IPS DF 6.9 (cell line): Measurements from ENCODE around the gene ARHGAP24.

Experiments
- DNase-seq: peaks from one replicate; pipeline ENCODE4 v3.0.0-alpha.2; 2013; ENCODE audit warnings: low read depth, low spot score
- H3K27ac ChIP-seq: one replicate; pipeline ENCODE4 v1.5.1; 2013; ENCODE audit warnings: low read length, control low read depth
- H3K27me3 ChIP-seq: 2 replicates; pipeline ENCODE4 v1.6.1; 2013; ENCODE audit warnings: mild to moderate bottlenecking, low read length; ENCODE audit not compliant: control insufficient read depth, insufficient read depth
- H3K36me3 ChIP-seq: 2 replicates; pipeline ENCODE4 v1.6.1; 2013; ENCODE audit warnings: low read length; ENCODE audit not compliant: control insufficient read depth, insufficient read depth
- H3K4me1 ChIP-seq: 2 replicates; pipeline ENCODE4 v1.6.1; 2013; ENCODE audit warnings: low read length; ENCODE audit not compliant: control insufficient read depth, insufficient read depth
- H3K4me3 ChIP-seq: 2 replicates; pipeline ENCODE4 v1.5.1; 2013; ENCODE audit warnings: mild to moderate bottlenecking, low read length
- H3K9me3 ChIP-seq: 2 replicates; pipeline ENCODE4 v1.6.1; 2013; ENCODE audit warnings: low read length, inconsistent platforms; ENCODE audit not compliant: control insufficient read depth, insufficient read depth
- WGBS: extraction: QIAGEN DNeasy Blood & Tissue Kit; methylation state at CpG from one replicate; pipeline ENCODE4 v1.1.7; 2013; ENCODE audit warnings: mixed read lengths, missing lambda C conversion rate; ENCODE audit not compliant: insufficient read length, insufficient coverage; 5-methylcytosine and 5-hydroxymethylcytosine counted together

The ARHGAP24 gene

GRCh38 chr4:85474818-85475630 lies at the start of gene ARHGAP24:
Gene ARHGAP24, plus strand, starts transcription at chr4:85475150.
- Histone ChIP-seq H3K27ac (no peak within 1 kb of the TSS), H3K4me1 (no peaks in the 10 kb centered on the region), H3K27me3 (no peaks in the 10 kb centered on the region), H3K36me3 (no peaks in the 10 kb centered on the region), H3K4me3 (peak within 1 kb of the TSS; percentile 46; the same call in 1 of the 2 replicates), H3K9me3 (no peaks in the 10 kb centered on the region)
- peak; percentile 54 for DNase-seq
- WGBS, result no CpG with 5 or more reads among the region's 41 CpGs

GRCh38 chr4:85426366-85426765 lies 48.6 kb upstream of the ARHGAP24 start:
- Histone ChIP-seq H3K36me3 (no peaks in the 10 kb centered on the region), H3K4me1 (no peaks in the 10 kb centered on the region), H3K27me3 (no peaks in the 10 kb centered on the region), H3K27ac (no peak overlapping the region), H3K4me3 (no peak overlapping the region), H3K9me3 (no peaks in the 10 kb centered on the region)
- no peak for DNase-seq
- WGBS, result no CpG with 5 or more reads among the region's 3 CpGs

GRCh38 chr4:85427123-85427522 lies 47.8 kb upstream of the ARHGAP24 start:
- no peak for DNase-seq
- Histone ChIP-seq H3K36me3 (no peaks in the 10 kb centered on the region), H3K27ac (no peak overlapping the region), H3K27me3 (no peaks in the 10 kb centered on the region), H3K4me3 (no peak overlapping the region), H3K4me1 (no peaks in the 10 kb centered on the region), H3K9me3 (no peaks in the 10 kb centered on the region)
- WGBS, result no CpG with 5 or more reads among the region's 1 CpG

DNA sequence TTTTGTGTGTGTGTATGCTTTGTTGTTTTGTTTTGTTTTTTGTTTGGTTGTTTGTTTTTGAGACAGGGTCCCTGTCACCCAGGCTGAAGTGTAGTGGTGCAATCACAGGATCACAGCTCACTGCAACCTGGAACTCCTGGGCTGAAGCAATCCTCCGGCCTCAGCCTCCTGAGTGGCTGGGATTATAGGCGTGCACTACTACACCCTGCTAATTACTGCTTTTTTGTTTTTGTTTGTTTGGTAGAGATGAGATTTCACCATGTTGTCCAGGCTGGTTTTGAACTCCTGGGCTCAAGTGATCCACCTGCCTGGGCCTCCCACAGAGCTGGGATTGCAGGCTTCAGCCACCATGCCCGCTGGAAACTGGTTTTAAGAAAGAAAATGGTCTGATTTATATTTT lies 44.7 kb upstream of the ARHGAP24 start:
- WGBS, result no CpG with 5 or more reads among the region's 3 CpGs
- no peak for DNase-seq
- Histone ChIP-seq H3K27me3 (no peaks in the 10 kb centered on the region), H3K4me3 (no peak overlapping the region), H3K4me1 (no peaks in the 10 kb centered on the region), H3K27ac (no peak overlapping the region), H3K9me3 (no peaks in the 10 kb centered on the region), H3K36me3 (no peaks in the 10 kb centered on the region)

DNA sequence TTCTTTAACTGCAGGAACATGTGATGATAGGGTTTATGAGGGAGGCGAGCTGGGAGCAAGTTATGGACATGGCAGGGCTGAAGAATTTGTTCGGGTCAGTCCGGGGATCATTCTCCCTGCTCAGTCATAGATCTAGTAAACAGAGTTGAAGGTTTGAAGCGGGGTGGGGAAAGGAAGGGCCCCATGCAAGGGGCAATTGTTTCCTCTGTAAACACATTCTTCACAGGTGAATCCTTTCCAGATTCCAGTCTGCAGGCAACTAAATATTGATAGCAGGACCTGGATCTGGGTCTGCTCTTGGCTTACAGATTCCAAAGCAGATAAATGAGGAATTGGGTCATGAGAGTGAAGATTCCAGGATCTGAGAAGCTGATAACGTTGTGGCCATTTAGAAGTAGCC lies 44.3 kb upstream of the ARHGAP24 start:
- WGBS, result no CpG with 5 or more reads among the region's 5 CpGs
- no peak overlapping the region for H3K27ac ChIP-seq
- DNase-seq, result no peak

GRCh38 chr4:85431156-85431555 lies 43.8 kb upstream of the ARHGAP24 start:
- no peak overlapping the region for H3K4me3 ChIP-seq
- H3K36me3 ChIP-seq, result no peaks in the 10 kb centered on the region
- H3K27me3 ChIP-seq, result no peaks in the 10 kb centered on the region
- no peak for DNase-seq
- H3K27ac ChIP-seq, result no peak overlapping the region
- no peaks in the 10 kb centered on the region for H3K4me1 ChIP-seq
- no CpG with 5 or more reads among the region's 3 CpGs for WGBS
- no peaks in the 10 kb centered on the region for H3K9me3 ChIP-seq

More for the DNA sequence above, 44.3 kb upstream of the ARHGAP24 start:
- Histone ChIP-seq H3K4me3 (no peak overlapping the region), H3K4me1 (no peaks in the 10 kb centered on the region), H3K27me3 (no peaks in the 10 kb centered on the region), H3K9me3 (no peaks in the 10 kb centered on the region), H3K36me3 (no peaks in the 10 kb centered on the region)

DNA sequence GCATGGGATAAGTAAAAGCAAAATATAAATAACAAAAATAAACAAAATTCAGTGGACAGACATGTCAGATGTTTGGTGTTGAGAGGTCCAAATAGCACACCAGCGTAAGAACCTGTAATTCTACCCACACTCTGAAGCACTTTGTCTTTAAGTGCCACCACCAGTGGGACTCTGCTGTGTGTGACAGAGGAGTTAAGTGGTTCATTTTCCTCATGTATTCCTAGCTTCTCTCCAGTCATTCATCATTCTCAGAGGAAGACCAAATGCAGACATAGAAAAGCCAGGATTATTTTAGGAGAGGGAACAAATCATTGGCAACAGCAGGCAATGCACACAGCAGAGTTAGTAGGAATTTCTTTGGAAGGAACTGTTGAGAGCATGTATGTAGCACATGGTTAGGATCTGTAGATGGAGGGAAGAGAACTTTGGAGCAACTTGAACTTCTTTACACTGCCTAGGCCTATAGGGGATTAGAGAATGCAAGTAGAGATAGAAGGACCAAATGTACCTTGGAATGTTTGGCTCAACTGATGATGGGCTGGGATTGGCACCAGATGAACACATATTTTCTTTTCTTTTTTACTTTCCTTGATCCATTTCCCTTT lies 43.0 kb upstream of the ARHGAP24 start:
- Histone ChIP-seq H3K9me3 (no peaks in the 10 kb centered on the region), H3K4me1 (no peaks in the 10 kb centered on the region), H3K27ac (no peak overlapping the region), H3K27me3 (no peaks in the 10 kb centered on the region), H3K4me3 (no peak overlapping the region), H3K36me3 (no peaks in the 10 kb centered on the region)
- no CpG with 5 or more reads among the region's 1 CpG for WGBS
- DNase-seq, result no peak

- Histone ChIP-seq H3K27me3 (no peaks in the 10 kb centered on the region), H3K9me3 (no peaks in the 10 kb centered on the region), H3K27ac (no peak overlapping the region), H3K4me3 (no peak overlapping the region), H3K36me3 (no peaks in the 10 kb centered on the region), H3K4me1 (no peaks in the 10 kb centered on the region)
- DNase-seq, result no peak
- no CpG with 5 or more reads among the region's 1 CpG for WGBS
These were observed 29.8 kb upstream of the ARHGAP24 start for GRCh38 chr4:85445050-85445639.

DNA sequence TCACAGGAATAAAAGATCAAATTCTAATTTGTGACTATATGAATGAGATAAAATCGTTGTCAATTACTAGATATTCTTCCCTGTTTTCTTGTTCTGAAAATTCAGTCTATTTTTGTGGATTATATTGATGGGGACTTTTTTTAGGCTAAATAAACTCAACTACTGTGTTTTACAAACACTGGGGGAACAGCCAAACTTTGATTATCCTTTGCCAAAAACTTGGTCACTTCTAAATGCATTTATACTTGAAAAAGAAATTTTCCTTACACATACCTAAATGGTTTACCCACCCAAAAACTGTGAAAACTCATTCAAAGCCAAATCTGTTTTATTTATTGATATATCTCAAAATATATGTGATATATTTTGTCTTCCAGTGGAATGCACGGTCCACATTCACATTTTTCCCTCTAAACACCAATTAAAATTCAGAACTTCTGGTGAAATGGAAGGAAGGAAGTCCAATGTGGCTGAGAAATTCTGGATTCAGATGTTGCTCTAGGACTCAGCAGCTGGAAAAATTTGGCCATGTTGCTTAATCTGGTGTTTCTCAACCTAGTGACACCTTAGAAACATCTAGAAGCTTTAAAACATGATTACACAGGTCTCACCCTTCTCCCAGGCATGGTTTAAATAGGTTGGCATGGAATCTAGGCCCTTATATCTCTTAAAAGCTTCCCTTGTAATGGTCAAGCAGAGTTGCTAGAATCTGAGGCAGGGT lies 28.6 kb upstream of the ARHGAP24 start:
- Histone ChIP-seq H3K4me3 (no peak overlapping the region), H3K4me1 (no peaks in the 10 kb centered on the region), H3K36me3 (no peaks in the 10 kb centered on the region), H3K27me3 (no peaks in the 10 kb centered on the region), H3K9me3 (no peaks in the 10 kb centered on the region), H3K27ac (no peak overlapping the region)
- no CpG with 5 or more reads among the region's 2 CpGs for WGBS
- DNase-seq, result no peak
